Natural killer cell treated with Interleukin-12 subunit alpha and Interleukin-12 subunit beta and Interleukin-15 and Interleukin-18, amount 100 ng/mL, for 72 hours (primary cell): ENCODE results near the gene SCN7A. TPM values are rescaled to one million over a fixed set of nuclear protein-coding genes. Genes with fewer than 3 reads are reported as not detected.

Experiments used
- ATAC-seq, 2 donors: fragments of 150-1000 bp; cut with Tn5 transposase in 1 of 2; sonication (Bioruptor Pico), chemical (Tn5 transposase) in 1 of 2; 2 replicates each; pipeline ENCODE4 v1.10.0; 2021
- DNase-seq: peaks from one replicate; pipeline ENCODE4 v3.0.0; 2022; ENCODE audit warnings: low spot score
- H3K27ac Mint-ChIP-seq, 2 donors: 1 replicate in 1 of 2; 2 replicates in 1 of 2; pipeline ENCODE4 v1.8.0; 2022; ENCODE audit warnings: mixed read lengths in 2 of 2, mild to moderate bottlenecking in 1 of 2, moderate library complexity in 1 of 2
- H3K27me3 Mint-ChIP-seq, 2 donors: 1 replicate in 1 of 2; 2 replicates in 1 of 2; pipeline ENCODE4 v1.8.0; 2022; ENCODE audit warnings: mixed read lengths in 2 of 2
- H3K36me3 Mint-ChIP-seq: one replicate; pipeline ENCODE4 v1.8.0; 2022; ENCODE audit warnings: mixed read lengths
- H3K4me1 Mint-ChIP-seq, 2 donors: 1 replicate in 1 of 2; 2 replicates in 1 of 2; pipeline ENCODE4 v1.8.0; 2022; ENCODE audit warnings: low read depth in 2 of 2, mixed read lengths in 2 of 2, mild to moderate bottlenecking in 1 of 2
- H3K4me3 Mint-ChIP-seq: one replicate; pipeline ENCODE4 v1.8.0; 2022; ENCODE audit warnings: mixed read lengths
- H3K9me3 Mint-ChIP-seq: 2 replicates; pipeline ENCODE4 v1.8.0; 2022; ENCODE audit warnings: mixed read lengths
- total RNA-seq, 2 donors: library from RNA; stranded (reverse); gene quantifications; one replicate each; pipeline ENCODE4 v1.2.3, GENCODE V29; 2022

Gene SCN7A
- total RNA-seq, 2 donors from 2014 or later, result not detected

GRCh38 chr2:166405569-166405926, 88.5 kb downstream of the SCN7A start:
- H3K4me3 Mint-ChIP-seq, result no peak overlapping the region

GRCh38 chr2:166404831-166405568, 89.0 kb downstream of the SCN7A start:
- Mint-ChIP-seq H3K27ac (no peak overlapping the region), H3K9me3 (peaks cover 7% of the 10 kb centered on the region), H3K4me1 (no peaks in the 10 kb centered on the region), H3K36me3 (no peaks in the 10 kb centered on the region), H3K4me3 (no peak overlapping the region), H3K27me3 (no peaks in the 10 kb centered on the region)
- DNase-seq (no peak), ATAC-seq (no peak)

More at GRCh38 chr2:166405569-166405926, 88.5 kb downstream of the SCN7A start:
- Mint-ChIP-seq H3K27ac (no peak overlapping the region), H3K36me3 (no peaks in the 10 kb centered on the region), H3K27me3 (no peaks in the 10 kb centered on the region), H3K4me1 (no peaks in the 10 kb centered on the region), H3K9me3 (peaks cover 4% of the 10 kb centered on the region)
- DNase-seq (no peak), ATAC-seq (no peak)

GRCh38 chr2:166394245-166394644, 99.8 kb downstream of the SCN7A start:
- Mint-ChIP-seq H3K36me3 (no peaks in the 10 kb centered on the region), H3K9me3 (peaks cover 5% of the 10 kb centered on the region), H3K4me1 (no peaks in the 10 kb centered on the region), H3K27me3 (no peaks in the 10 kb centered on the region), H3K4me3 (no peak overlapping the region), H3K27ac (no peak overlapping the region)
- no peak for DNase-seq
- no peak for ATAC-seq

GRCh38 chr2:166393008-166393407, 101.0 kb downstream of the SCN7A start:
- Mint-ChIP-seq H3K4me1 (no peaks in the 10 kb centered on the region), H3K27me3 (no peaks in the 10 kb centered on the region), H3K9me3 (peaks cover 5% of the 10 kb centered on the region), H3K36me3 (no peaks in the 10 kb centered on the region), H3K27ac (no peak overlapping the region), H3K4me3 (no peak overlapping the region)
- DNase-seq, result no peak
- ATAC-seq, result no peak

GRCh38 chr2:166388481-166389070, 105.5 kb downstream of the SCN7A start:
- Mint-ChIP-seq H3K27me3 (no peaks in the 10 kb centered on the region), H3K4me3 (no peak overlapping the region), H3K4me1 (no peaks in the 10 kb centered on the region), H3K9me3 (no peaks in the 10 kb centered on the region), H3K27ac (no peak overlapping the region), H3K36me3 (no peaks in the 10 kb centered on the region)
- DNase-seq (no peak), ATAC-seq (no peak)

- Mint-ChIP-seq H3K36me3 (no peaks in the 10 kb centered on the region), H3K4me3 (no peak overlapping the region), H3K4me1 (no peaks in the 10 kb centered on the region), H3K27ac (no peak overlapping the region), H3K9me3 (no peaks in the 10 kb centered on the region), H3K27me3 (no peaks in the 10 kb centered on the region)
- ATAC-seq (no peak), DNase-seq (no peak)
Observed at GRCh38 chr2:166385313-166385712, 108.7 kb downstream of the SCN7A start.

- DNase-seq, result no peak
- Mint-ChIP-seq H3K36me3 (no peaks in the 10 kb centered on the region), H3K27ac (no peak overlapping the region), H3K4me3 (no peak overlapping the region), H3K4me1 (no peaks in the 10 kb centered on the region), H3K27me3 (no peaks in the 10 kb centered on the region), H3K9me3 (no peaks in the 10 kb centered on the region)
- no peak for ATAC-seq
Observed at GRCh38 chr2:166384774-166385173, 109.3 kb downstream of the SCN7A start.

GRCh38 chr2:166382448-166382847, 111.6 kb downstream of the SCN7A start:
- no peak for DNase-seq

GRCh38 chr2:166380615-166381014, 113.4 kb downstream of the SCN7A start:
- no peak for DNase-seq
- Mint-ChIP-seq H3K27me3 (peaks cover 4 to 11% of the 10 kb centered on the region in 2 donors), H3K27ac (no peak overlapping the region), H3K9me3 (no peaks in the 10 kb centered on the region), H3K4me1 (peaks cover 0 to under 1% of the 10 kb centered on the region in 2 donors), H3K36me3 (no peaks in the 10 kb centered on the region), H3K4me3 (no peak overlapping the region)
- no peak for ATAC-seq

More at GRCh38 chr2:166382448-166382847, 111.6 kb downstream of the SCN7A start:
- no peak overlapping the region for H3K27ac Mint-ChIP-seq
- peaks cover 4 to 9% of the 10 kb centered on the region in 2 donors for H3K27me3 Mint-ChIP-seq
- H3K9me3 Mint-ChIP-seq, result no peaks in the 10 kb centered on the region
- H3K4me1 Mint-ChIP-seq, result no peaks in the 10 kb centered on the region
- H3K36me3 Mint-ChIP-seq, result no peaks in the 10 kb centered on the region
- no peak for ATAC-seq
- no peak overlapping the region for H3K4me3 Mint-ChIP-seq

GRCh38 chr2:166376873-166377272, 117.2 kb downstream of the SCN7A start:
- ATAC-seq (no peak), DNase-seq (no peak)
- Mint-ChIP-seq H3K4me3 (no peak overlapping the region), H3K27me3 (peaks cover 11 to 13% of the 10 kb centered on the region in 2 donors), H3K36me3 (no peaks in the 10 kb centered on the region), H3K9me3 (no peaks in the 10 kb centered on the region), H3K4me1 (peaks cover 6% of the 10 kb centered on the region in 2 donors), H3K27ac (no peak overlapping the region)

- no peak for DNase-seq
- Mint-ChIP-seq H3K27me3 (peaks cover 11 to 13% of the 10 kb centered on the region in 2 donors), H3K36me3 (no peaks in the 10 kb centered on the region), H3K27ac (no peak overlapping the region), H3K4me1 (peaks cover 6% of the 10 kb centered on the region in 2 donors), H3K9me3 (no peaks in the 10 kb centered on the region), H3K4me3 (peak overlapping the region; percentile 24)
- no peak for ATAC-seq
Observed at GRCh38 chr2:166376488-166376828, 117.6 kb downstream of the SCN7A start.

GRCh38 chr2:166375736-166376487, 118.1 kb downstream of the SCN7A start, which contains the start of gene SCN9A:
Gene SCN9A (minus strand): TSS chr2:166375944. CDS start chr2:166311756, 64,188 bp downstream.
- peak within 1 kb of the TSS; percentile 46 for H3K4me3 Mint-ChIP-seq
- peaks cover 6% of the 10 kb centered on the region in 2 donors for H3K4me1 Mint-ChIP-seq
- peak; percentile 61 for DNase-seq
- ATAC-seq, result peak; percentile 66 to 84
- H3K27me3 Mint-ChIP-seq, result peaks cover 11 to 13% of the 10 kb centered on the region in 2 donors
- no peaks in the 10 kb centered on the region for H3K36me3 Mint-ChIP-seq
- no peak within 1 kb of the TSS for H3K27ac Mint-ChIP-seq
- no peaks in the 10 kb centered on the region for H3K9me3 Mint-ChIP-seq

- no peak overlapping the region for H3K27ac Mint-ChIP-seq
- ATAC-seq (no peak), DNase-seq (no peak)
- H3K36me3 Mint-ChIP-seq, result no peaks in the 10 kb centered on the region
- peaks cover 6% of the 10 kb centered on the region in 2 donors for H3K4me1 Mint-ChIP-seq
- peaks cover 11 to 13% of the 10 kb centered on the region in 2 donors for H3K27me3 Mint-ChIP-seq
- peak overlapping the region; percentile 46 for H3K4me3 Mint-ChIP-seq
- no peaks in the 10 kb centered on the region for H3K9me3 Mint-ChIP-seq
Observed at GRCh38 chr2:166375195-166375735, 118.8 kb downstream of the SCN7A start.

- H3K27ac Mint-ChIP-seq, result no peak overlapping the region
- no peaks in the 10 kb centered on the region for H3K36me3 Mint-ChIP-seq
- ATAC-seq, result no peak
- H3K9me3 Mint-ChIP-seq, result no peaks in the 10 kb centered on the region
- peaks cover 6% of the 10 kb centered on the region in 2 donors for H3K4me1 Mint-ChIP-seq
- DNase-seq, result no peak
- H3K4me3 Mint-ChIP-seq, result no peak overlapping the region
- peaks cover 11 to 13% of the 10 kb centered on the region in 2 donors for H3K27me3 Mint-ChIP-seq
Observed at GRCh38 chr2:166373951-166374350, 120.1 kb downstream of the SCN7A start.
